Measurements from ENCODE around the gene SMYD3. TPM values are rescaled to one million over a fixed set of nuclear protein-coding genes. Genes with fewer than 3 reads are reported as not detected.
"Not testable (repeated sequence)": the region's sequence is repeated elsewhere in the genome, so short reads cannot be mapped to it uniquely, and the experiment has no call there.

SMYD3 gene
- total RNA-seq, 1 donor from 2014 or later = 35.4 TPM

DNA sequence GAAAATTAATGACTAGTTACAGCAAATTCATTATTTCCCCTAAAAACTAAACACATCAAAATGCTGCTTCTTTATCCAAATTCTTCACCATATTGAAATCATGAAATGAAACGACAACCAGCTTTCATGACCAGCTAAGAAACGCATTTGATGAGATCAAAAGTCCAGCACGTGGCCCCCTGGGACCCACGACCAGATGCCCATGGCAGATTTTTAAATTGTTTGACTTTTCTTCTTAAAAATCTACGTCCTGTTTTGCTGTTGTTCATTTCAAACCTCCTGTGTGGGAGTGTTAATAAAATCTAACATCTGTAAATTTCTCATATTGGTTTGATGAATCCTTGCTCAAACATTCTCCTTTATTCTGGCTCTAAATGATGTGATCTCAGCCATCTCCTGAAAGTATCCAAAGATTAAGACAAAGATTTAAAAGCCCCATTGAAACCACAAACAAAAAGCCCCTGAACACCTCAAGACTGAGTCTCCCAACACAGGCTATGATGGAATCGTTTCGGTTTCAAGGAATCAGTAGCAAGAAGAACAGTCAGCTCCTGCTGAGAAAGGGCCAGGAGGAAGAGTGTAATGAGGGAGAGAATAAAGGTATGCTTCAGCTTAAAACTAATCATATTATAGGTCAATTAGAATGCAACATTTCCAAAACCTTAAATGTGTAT, 523.6 kb downstream of the SMYD3 start:
- Mint-ChIP-seq H3K9me3 (ENCODE audit: unreplicated experiment) (no peaks in the 10 kb centered on the region), H3K4me1 (ENCODE audit: unreplicated experiment) (no peaks in the 10 kb centered on the region), H3K27me3 (ENCODE audit: unreplicated experiment) (no peaks in the 10 kb centered on the region), H3K4me3 (ENCODE audit: unreplicated experiment) (no peak overlapping the region), H3K27ac (ENCODE audit: unreplicated experiment) (no peak overlapping the region), H3K36me3 (ENCODE audit: low read depth, unreplicated experiment) (no peaks in the 10 kb centered on the region)
- TF ChIP-seq, protein P1, sequence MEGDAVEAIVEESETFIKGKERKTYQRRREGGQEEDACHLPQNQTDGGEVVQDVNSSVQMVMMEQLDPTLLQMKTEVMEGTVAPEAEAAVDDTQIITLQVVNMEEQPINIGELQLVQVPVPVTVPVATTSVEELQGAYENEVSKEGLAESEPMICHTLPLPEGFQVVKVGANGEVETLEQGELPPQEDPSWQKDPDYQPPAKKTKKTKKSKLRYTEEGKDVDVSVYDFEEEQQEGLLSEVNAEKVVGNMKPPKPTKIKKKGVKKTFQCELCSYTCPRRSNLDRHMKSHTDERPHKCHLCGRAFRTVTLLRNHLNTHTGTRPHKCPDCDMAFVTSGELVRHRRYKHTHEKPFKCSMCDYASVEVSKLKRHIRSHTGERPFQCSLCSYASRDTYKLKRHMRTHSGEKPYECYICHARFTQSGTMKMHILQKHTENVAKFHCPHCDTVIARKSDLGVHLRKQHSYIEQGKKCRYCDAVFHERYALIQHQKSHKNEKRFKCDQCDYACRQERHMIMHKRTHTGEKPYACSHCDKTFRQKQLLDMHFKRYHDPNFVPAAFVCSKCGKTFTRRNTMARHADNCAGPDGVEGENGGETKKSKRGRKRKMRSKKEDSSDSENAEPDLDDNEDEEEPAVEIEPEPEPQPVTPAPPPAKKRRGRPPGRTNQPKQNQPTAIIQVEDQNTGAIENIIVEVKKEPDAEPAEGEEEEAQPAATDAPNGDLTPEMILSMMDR (IDR thresholded peaks at IDR 0.05; ENCODE audit: unreplicated experiment) = no peak
- no peak for DNase-seq (ENCODE audit: low spot score)

DNA sequence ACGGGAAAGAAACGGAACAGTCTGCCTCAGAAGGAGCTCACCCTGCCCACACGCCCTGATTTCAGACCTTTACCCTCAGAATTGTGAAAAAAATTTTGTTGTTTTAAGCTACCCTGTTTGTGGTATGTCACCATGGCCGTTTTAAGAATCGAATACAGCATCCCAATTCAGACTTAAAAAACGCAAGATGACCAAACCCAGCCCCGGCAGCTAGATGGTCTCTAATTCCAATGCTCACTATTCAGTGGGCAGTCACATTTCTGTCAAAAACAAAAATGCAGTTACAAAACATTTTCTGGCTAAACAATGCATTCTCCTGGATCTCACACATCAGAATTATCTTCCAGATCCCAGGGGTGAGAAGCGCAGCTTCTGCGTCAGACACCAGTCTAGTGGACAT, 527.5 kb downstream of the SMYD3 start:
- no peak overlapping the region for H3K27ac Mint-ChIP-seq (ENCODE audit: unreplicated experiment)
- no peaks in the 10 kb centered on the region for H3K9me3 Mint-ChIP-seq (ENCODE audit: unreplicated experiment)
- TF ChIP-seq, protein P1 (IDR thresholded peaks at IDR 0.05; ENCODE audit: unreplicated experiment) = no peak
- DNase-seq (ENCODE audit: low spot score) = no peak
- no peaks in the 10 kb centered on the region for H3K4me1 Mint-ChIP-seq (ENCODE audit: unreplicated experiment)
- H3K36me3 Mint-ChIP-seq (ENCODE audit: low read depth, unreplicated experiment) = no peaks in the 10 kb centered on the region
- no peaks in the 10 kb centered on the region for H3K27me3 Mint-ChIP-seq (ENCODE audit: unreplicated experiment)
- no peak overlapping the region for H3K4me3 Mint-ChIP-seq (ENCODE audit: unreplicated experiment)

DNA sequence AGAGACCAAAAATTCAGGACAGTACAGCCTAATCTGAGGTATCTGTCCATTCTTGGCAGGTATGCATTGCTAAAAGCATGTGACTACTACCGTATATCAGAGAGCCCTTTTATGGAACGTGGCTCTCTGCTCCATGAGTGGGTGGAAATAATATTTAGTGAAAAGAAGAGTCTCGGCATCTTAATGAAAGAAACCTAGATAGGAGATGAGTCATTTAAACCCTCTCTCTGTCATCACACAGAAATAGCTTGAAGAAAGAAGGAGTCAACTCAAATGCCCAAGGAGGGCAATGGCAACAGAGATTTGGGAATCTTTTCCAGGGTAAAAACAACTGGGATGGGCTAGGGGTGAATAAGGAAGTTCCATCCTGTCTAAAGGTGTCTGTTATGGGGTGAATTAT, 528.2 kb downstream of the SMYD3 start:
- Mint-ChIP-seq H3K4me1 (ENCODE audit: unreplicated experiment) (no peaks in the 10 kb centered on the region), H3K4me3 (ENCODE audit: unreplicated experiment) (no peak overlapping the region), H3K36me3 (ENCODE audit: low read depth, unreplicated experiment) (no peaks in the 10 kb centered on the region), H3K9me3 (ENCODE audit: unreplicated experiment) (no peaks in the 10 kb centered on the region), H3K27ac (ENCODE audit: unreplicated experiment) (no peak overlapping the region), H3K27me3 (ENCODE audit: unreplicated experiment) (no peaks in the 10 kb centered on the region)
- TF ChIP-seq, protein P1 (IDR thresholded peaks at IDR 0.05; ENCODE audit: unreplicated experiment) = no peak
- DNase-seq (ENCODE audit: low spot score) = no peak

DNA sequence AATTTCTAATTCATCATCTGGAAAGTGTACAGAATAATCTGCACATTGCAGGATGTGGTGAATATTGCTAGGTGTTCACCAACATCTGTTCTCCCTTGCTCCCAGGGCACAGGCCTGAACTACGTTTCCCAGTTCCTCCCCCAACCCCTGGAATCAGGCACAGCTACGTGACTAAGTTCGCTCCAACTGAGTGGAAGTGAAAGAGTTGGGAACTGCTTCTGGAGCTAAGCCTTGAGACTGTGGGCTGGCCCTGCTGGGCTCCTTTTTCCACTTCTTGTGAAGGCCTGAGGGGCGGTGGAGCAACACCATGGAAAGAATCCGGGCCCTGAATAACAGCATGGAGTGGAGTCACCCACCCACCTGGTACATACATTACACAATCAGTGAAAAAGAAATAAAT, 534.6 kb downstream of the SMYD3 start:
- Mint-ChIP-seq H3K36me3 (ENCODE audit: low read depth, unreplicated experiment) (no peaks in the 10 kb centered on the region), H3K27me3 (ENCODE audit: unreplicated experiment) (peaks cover 2% of the 10 kb centered on the region), H3K4me3 (ENCODE audit: unreplicated experiment) (no peak overlapping the region), H3K4me1 (ENCODE audit: unreplicated experiment) (peaks cover 2% of the 10 kb centered on the region), H3K27ac (ENCODE audit: unreplicated experiment) (no peak overlapping the region), H3K9me3 (ENCODE audit: unreplicated experiment) (no peaks in the 10 kb centered on the region)
- no peak for DNase-seq (ENCODE audit: low spot score)
- TF ChIP-seq, protein P1 (IDR thresholded peaks at IDR 0.05; ENCODE audit: unreplicated experiment) = no peak

DNA sequence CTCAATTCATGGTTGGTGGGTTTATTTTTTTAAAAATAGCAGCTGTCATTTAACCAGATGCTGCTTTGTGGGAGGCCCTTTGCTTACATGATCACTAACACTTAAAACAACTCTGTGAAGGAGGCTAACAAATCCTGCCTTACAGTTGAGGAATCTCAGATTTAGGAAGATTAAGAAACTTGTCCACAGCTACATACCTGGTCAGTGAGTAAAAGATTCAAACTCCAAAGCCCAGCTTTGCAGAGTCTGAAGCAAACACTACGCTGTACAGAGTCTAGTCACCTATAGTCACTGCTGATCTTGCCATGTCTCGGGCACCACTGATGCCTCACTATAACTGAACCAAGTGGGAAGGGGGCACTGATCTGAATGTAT, 535.4 kb downstream of the SMYD3 start:
- Mint-ChIP-seq H3K9me3 (ENCODE audit: unreplicated experiment) (no peaks in the 10 kb centered on the region), H3K4me3 (ENCODE audit: unreplicated experiment) (no peak overlapping the region), H3K4me1 (ENCODE audit: unreplicated experiment) (peaks cover 2% of the 10 kb centered on the region), H3K27me3 (ENCODE audit: unreplicated experiment) (peaks cover 2% of the 10 kb centered on the region), H3K36me3 (ENCODE audit: low read depth, unreplicated experiment) (no peaks in the 10 kb centered on the region), H3K27ac (ENCODE audit: unreplicated experiment) (no peak overlapping the region)
- TF ChIP-seq, protein P1 (IDR thresholded peaks at IDR 0.05; ENCODE audit: unreplicated experiment) = no peak
- DNase-seq (ENCODE audit: low spot score) = no peak

DNA sequence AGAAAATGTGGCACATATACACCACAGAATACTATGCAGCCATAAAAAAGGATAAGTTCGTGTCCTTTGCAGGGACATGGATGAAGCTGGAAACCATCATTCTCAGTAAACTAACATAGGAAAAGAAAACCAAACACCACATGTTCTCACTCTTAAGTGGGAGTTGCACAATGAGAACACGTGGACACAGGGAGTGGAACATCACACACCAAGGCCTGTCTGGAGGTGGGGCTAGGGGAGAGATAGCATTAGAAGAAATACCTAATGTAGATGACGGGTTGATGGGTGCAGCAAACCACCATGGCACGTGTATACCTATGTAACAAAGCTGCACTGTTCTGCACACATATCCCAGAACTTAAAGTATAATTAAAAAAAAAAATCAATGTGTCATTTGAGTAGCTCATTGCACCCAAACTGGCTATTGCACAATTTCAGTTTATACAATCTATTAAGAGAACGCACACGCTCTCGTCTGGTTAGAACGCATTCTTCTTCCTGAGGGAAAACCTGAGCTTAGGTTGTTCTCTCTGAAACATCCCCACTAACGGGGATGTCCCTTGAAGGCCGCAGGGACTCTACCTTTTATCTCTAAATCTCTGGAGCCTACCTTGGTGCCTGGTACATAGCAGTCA, 535.9 kb downstream of the SMYD3 start:
- not testable (repeated sequence) for H3K4me3 Mint-ChIP-seq (ENCODE audit: unreplicated experiment); H3K9me3 Mint-ChIP-seq (ENCODE audit: unreplicated experiment); H3K27me3 Mint-ChIP-seq (ENCODE audit: unreplicated experiment); DNase-seq (ENCODE audit: low spot score); H3K27ac Mint-ChIP-seq (ENCODE audit: unreplicated experiment); H3K36me3 Mint-ChIP-seq (ENCODE audit: low read depth, unreplicated experiment); H3K4me1 Mint-ChIP-seq (ENCODE audit: unreplicated experiment)

Data from endothelial cell (in vitro differentiated cells).